ENCODE data around the gene AMN1. TPM values are rescaled to one million over a fixed set of nuclear protein-coding genes. Genes with fewer than 3 reads are reported as not detected.
A peak's percentile ranks its signal among the peaks of the same experiment; 100 is the strongest.

The AMN1 gene
- total and polyA plus RNA-seq, 2 of the 13 experiments (the other 11 are each of a cell fraction or from before 2014, with no cell fraction given) = 7.5 to 26.5 TPM

DNA sequence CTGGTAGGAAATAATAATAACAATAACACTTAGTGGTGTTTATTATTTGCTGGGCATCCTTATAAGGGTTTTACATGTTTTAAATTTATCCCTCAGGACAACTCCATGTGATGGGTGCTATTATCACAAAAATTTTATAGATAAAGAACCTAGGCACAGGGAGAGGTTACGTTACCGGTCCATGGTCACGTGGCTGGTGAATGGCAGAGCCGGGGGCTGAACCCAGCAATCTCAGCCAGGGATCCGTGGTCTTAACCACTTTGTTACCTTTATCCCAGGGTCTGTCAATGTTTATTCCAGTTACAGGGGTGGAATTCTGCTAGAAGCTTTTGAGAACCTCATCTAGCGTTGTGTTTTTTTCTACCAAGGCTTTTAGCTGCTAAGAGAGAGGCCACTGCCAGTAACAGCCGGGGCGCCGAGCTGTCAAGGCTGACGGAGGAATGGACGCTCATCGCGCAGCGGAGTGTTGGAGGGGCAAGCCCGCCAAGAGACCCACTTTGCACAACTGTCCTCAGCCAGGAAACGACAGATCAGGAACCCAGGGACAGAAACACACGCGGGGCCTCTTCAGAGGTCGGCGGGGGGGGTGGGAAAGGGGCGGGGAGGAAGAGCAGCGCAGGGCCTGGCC, 418 bp downstream of the AMN1 start (continued):
- no peak for TF ChIP-seq ZNF24 (IDR thresholded peaks at IDR 0.05)
- no peak for TF ChIP-seq ATF7-NPFF (CRISPR knock-in tag; IDR thresholded peaks at IDR 0.05; ENCODE audit: low read depth)
- TF ChIP-seq SOX13 (IDR thresholded peaks at IDR 0.05) = no peak
- TF ChIP-seq SOX13 (CRISPR knock-in tag; conservative IDR thresholded peaks at IDR 0.05 in 1 of 2, IDR thresholded peaks at IDR 0.05 in 1 of 2) = no peak
- no peak for TF ChIP-seq KLF13 (CRISPR knock-in tag; IDR thresholded peaks at IDR 0.05)
- TF ChIP-seq ZNF34 (CRISPR knock-in tag; IDR thresholded peaks at IDR 0.05; ENCODE audit: borderline replicate concordance) = no peak
- TF ChIP-seq MAX (IDR thresholded peaks at IDR 0.05) = peak; percentile 25; the same call in 1 of the 2 replicates
- TF ChIP-seq MAFF (IDR thresholded peaks at IDR 0.05; ENCODE audit: low read depth, low read length) = no peak
- TF ChIP-seq ZNF333 (CRISPR knock-in tag; IDR thresholded peaks at IDR 0.05; ENCODE audit: borderline replicate concordance) = no peak
- no peak for TF ChIP-seq ZNF644 (CRISPR knock-in tag; IDR thresholded peaks at IDR 0.05; ENCODE audit: low read depth)

DNA sequence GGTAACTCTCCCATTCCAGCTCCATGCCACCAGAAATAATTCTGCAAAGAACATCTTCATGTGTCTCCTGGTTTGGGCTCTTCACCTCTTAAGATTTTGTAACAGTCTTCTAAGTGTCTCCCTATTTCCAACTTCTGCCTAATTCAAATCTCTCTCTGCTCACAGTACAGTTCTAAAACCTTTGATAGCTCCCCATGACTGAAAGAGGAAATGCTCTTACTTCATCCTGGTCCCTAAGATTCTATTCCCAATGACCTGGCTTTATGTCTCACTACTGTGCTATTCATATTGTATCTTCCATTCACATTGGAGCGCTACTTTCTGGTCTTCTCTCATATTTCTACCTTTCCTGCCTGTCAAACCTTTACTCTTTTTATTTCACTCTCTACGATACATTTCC, 1.6 kb downstream of the AMN1 start:
- intact Hi-C loops (cut with micrococcal nuclease; ENCODE audit: unreplicated experiment) = loop anchor here (5.0 to 10.0 kb wide), 2 partner anchors 48 to 400 kb away; partner anchors contain the start of gene SINHCAF
- POLR2A ChIA-PET = no interaction called here
- ATAC-seq (no peak), FAIRE-seq (no peak), DNase-seq (ENCODE audit: low spot score) (no peak)
- TF ChIP-seq DZIP1 (CRISPR knock-in tag; IDR thresholded peaks at IDR 0.05) (no peak), ZNF678 (CRISPR knock-in tag; IDR thresholded peaks at IDR 0.05) (no peak)
- in situ Hi-C loops (cut with HindIII; ENCODE audit: extremely low pct_ligation_motif_present, low pct_unique_long_range_greater_than_20kb) = no loop called here
- H3K4me1 ChIP-seq (ENCODE audit: insufficient read depth, low read length) = peaks cover 61% of the 10 kb centered on the region
- CTCF ChIA-PET (ENCODE audit: low intra/inter-chr PET ratio, low total read pairs) = no interaction called here
- no peak overlapping the region for H2AFZ ChIP-seq (ENCODE audit: low read length)
- no peaks in the 10 kb centered on the region; a peak in 1 of 5 replicates for H3K27me3 ChIP-seq (ENCODE audit: control insufficient read depth in 1 of 2, insufficient read depth in 2 of 2, low read length in 2 of 2)
- H3K4me3 ChIP-seq (replicated peaks in 1 of 3; ENCODE audit: insufficient read depth in 1 of 3, low read depth in 2 of 3, low read length in 3 of 3) = no peak overlapping the region
- H3K9me3 ChIP-seq (ENCODE audit: low read length) = no peaks in the 10 kb centered on the region
- H3K9ac ChIP-seq (ENCODE audit: insufficient read depth, low read depth, low read length) = no peak overlapping the region
- H3K27ac ChIP-seq (ENCODE audit: extremely low read length, insufficient read depth, low read length) = no peak overlapping the region
- H3K36me3 ChIP-seq (replicated peaks in 1 of 2; ENCODE audit: control insufficient read depth in 1 of 2, insufficient read depth in 2 of 2, low read length in 2 of 2) = no peaks in the 10 kb centered on the region
- BruUV-seq (replicated peaks) = no TSS peak
- peaks cover 4% of the 10 kb centered on the region for H3K79me2 ChIP-seq (ENCODE audit: insufficient read depth, low read length)
- 99% methylated on average over 2 of the region's 2 CpGs for WGBS (ENCODE audit: low lambda C conversion rate)
- no peaks in the 10 kb centered on the region for H4K20me1 ChIP-seq (ENCODE audit: insufficient read depth, low read length)
- H3K4me2 ChIP-seq (ENCODE audit: low read depth, low read length) = no peak overlapping the region

Measured in HepG2 (cell line).